Stimulated activated CD4-positive, alpha-beta T cell treated with anti-CD3 and anti-CD28 coated beads, Interleukin-2, amount 100 ng/mL, for 24 hours (primary cell): ENCODE measurements around the gene RNF14.
"Not testable (repeated sequence)": the region's sequence is repeated elsewhere in the genome, so short reads cannot be mapped to it uniquely, and the experiment has no call there.

Experiments used
- DNase-seq, 2 donors: peaks; one replicate each; pipeline ENCODE4 v3.0.0-alpha.2; 2020

The RNF14 gene

DNA sequence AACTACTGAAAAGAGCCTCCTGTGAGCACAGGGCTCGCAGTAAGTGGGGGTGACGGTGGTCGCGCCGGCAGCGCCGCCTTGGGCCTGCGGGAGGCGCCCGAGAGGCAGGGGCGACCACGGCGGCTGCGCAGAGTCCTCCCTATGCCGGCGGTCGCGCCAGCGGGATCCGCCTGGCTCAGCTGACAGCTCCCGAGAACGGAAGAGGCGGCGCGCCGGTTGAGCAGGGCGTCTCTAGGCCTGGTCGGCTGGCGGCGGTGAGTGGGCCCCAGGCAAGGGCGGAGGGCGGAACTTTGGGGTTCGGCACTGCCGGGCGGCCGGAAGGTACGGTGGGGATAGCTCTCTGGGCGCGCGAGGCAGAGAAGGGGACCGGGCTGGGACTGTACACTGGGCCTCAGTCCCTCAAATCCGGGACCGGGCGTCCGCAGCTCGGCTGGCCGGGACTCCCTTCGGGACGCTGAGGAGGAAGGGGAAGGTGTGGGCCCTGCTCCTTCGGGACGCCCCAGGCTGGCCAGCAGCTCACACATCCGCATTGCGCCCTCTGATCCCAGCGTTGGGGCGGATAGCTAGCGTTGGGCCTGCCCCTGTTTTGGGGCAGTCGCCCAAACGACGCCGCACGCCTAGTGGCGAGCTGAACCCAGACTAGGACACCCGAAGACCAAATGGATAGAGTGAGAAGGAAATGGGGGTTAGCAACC lies at the start of gene RNF14:
Gene RNF14, plus strand, starts transcription at position 192 of the 695 bp plus-strand sequence. CDS start 4,484 bp downstream, outside the sequence.
- peak; percentile 93 to 95 for DNase-seq

- DNase-seq, result no peak
Observed at GRCh38 chr5:141919218-141920119, 49.4 kb upstream of the RNF14 start.

GRCh38 chr5:141920771-141921170 lies 48.1 kb upstream of the RNF14 start:
- no peak for DNase-seq

DNA sequence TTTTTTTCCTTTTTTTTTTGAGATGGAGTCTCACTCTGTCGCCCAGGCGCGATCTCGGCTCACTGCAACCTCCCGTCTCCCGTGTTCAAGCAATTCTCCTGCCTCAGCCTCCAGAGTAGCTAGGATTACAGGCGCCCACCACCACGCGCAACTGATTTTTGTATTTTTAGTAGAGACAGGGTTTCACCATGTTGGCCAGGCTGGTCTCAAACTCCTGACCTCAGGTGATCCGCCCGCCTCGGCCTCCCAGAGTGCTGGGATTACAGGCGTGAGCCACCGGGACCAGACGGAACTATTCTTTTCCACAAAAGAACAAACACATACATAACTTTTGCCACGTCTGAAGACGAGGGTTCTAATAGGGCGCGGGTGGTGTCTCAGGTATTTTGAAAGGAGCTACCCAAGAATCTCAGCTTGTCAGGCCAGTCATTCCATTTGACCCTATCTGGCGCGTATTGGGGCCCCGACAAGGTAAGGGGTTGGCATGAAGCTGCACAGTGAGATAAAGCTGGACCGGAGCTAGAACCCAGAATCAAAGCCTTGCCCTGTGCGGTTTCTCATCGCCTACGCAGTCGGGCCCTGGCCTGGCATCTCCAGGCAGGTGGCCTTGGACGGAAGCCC lies 46.0 kb upstream of the RNF14 start:
- not testable (repeated sequence) for DNase-seq

DNA sequence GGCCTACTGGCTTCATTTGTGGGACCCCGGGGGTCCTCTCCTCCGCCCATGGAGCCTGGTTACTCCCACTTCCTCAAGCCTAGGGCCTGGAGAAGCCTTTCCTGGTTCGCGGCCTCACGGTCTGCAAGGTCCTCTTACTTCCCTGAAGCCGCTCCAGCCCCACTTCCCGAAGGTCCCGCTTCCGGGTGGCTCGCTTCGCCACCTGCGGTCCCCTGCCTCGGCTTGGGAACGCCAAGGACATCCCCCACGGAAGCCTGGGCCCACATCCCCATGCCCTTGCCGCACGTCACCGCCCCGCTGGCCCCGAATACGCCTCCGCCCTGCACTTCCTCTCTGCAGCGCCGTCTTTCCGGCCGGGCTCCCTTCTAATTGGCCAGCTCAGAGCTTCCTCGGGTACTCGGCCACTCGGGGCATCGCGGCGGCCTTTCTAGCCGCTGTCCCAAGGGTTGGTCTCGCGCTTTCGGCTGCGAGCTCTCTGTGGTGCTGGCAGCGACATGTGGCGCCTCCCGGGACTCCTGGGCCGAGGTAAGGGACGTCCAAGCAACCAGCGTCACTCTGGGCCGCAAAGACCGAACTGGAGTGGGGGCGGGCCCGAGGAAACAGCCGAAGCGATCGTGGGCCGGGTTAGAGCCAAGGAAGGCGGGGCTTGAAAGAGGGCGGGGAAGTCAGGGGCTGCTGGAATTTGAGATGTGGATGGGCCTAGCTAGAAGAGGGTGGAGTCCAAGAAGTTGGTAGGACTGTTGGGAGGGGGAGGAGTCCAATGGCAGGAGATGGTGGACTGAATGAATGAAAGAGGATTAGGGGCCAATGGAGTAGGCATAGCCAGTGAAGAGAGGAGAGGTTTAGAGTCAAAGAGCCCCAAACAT lies 45.2 kb upstream of the RNF14 start, which contains the start of gene DELE1:
Gene DELE1, plus strand, starts transcription at position 424 of the 866 bp plus-strand sequence. Its CDS starts 71 bp downstream, at position 495.
- peak; percentile 92 to 99 for DNase-seq

DNA sequence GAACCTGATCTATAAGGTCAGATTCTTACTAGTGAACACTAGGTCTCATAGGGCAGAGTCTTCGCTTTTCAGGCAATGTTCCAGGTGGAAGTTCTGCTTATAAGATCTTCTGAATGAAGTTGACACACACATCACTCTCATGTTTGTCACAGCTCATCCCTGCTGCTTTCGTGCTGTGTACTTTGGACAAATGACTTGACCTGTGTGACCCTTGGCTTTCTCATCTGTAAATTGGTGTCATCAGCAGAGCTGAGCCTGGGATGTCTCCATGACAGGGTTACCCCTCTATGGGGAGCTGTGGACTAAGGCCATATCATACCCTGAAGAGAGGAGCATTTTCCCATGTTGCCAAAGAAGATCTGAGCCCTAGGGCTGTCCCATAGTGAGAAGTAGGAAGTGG lies 42.5 kb upstream of the RNF14 start:
- no peak for DNase-seq

DNA sequence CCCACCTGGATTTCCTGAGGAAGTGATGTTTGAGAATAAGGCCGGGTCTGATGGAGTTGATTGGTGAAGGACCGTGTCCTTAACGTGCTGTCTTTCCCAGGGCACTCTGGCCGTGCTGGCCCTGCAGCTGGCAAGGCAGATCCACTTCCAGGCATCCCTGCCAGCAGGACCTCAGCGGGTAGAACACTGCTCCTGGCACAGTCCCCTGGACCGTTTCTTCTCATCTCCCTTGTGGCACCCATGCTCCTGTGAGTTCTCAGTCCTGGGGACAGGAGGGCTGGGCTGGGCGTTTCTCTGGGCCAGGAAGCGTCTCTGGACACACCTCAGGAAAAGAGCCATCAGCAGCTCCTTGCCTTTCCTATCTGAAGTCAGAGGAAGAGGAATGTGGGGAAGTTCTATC lies 40.9 kb upstream of the RNF14 start:
- no peak for DNase-seq

DNA sequence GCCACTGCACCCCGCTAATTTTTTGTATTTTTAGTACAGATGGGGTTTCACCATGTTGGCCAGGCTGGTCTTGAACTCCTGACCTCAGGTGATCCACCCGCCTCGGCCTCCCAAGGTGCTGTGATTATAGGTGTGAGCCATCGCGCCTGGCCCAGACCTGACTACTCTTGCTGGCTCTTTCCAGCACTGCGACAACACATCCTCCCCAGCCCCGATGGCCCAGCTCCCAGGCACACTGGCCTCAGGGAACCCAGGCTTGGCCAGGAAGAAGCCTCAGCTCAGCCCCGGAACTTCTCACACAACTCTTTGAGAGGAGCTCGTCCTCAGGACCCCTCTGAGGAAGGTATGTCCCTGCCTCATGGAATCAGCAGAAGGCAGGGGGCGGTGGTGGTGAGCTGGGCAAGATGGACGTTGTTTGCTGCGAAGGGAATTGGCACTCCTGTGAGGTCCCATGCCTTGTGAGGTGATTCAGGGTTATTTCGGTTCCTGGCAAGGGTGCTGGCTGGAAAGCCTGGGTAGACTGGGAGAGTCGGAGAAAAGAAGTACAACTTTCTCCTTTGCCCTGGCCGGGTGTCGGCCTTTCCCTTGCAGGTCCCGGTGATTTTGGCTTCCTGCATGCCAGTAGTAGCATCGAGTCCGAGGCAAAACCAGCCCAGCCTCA lies 39.4 kb upstream of the RNF14 start:
- no peak for DNase-seq

- DNase-seq, result no peak
Observed at GRCh38 chr5:141931694-141932093, 37.2 kb upstream of the RNF14 start.

DNA sequence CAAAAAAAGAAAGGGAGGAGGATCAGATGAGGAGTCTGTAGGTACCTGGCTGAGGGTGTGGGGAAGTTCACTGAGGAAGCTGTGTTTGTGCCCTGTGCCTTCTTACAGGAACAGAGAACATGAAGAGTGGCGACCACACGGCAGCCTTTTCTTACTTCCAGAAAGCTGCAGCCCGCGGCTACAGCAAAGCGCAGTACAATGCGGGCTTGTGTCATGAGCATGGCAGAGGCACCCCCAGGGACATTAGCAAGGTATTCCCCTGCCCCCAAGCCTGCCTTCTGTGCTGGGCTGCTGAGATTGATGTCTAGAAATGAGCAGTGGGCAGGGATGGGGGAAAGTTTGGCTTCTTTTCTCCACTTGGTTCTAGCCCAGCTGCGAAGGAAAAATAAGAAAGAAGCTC lies 35.8 kb upstream of the RNF14 start:
- DNase-seq, result no peak

DNA sequence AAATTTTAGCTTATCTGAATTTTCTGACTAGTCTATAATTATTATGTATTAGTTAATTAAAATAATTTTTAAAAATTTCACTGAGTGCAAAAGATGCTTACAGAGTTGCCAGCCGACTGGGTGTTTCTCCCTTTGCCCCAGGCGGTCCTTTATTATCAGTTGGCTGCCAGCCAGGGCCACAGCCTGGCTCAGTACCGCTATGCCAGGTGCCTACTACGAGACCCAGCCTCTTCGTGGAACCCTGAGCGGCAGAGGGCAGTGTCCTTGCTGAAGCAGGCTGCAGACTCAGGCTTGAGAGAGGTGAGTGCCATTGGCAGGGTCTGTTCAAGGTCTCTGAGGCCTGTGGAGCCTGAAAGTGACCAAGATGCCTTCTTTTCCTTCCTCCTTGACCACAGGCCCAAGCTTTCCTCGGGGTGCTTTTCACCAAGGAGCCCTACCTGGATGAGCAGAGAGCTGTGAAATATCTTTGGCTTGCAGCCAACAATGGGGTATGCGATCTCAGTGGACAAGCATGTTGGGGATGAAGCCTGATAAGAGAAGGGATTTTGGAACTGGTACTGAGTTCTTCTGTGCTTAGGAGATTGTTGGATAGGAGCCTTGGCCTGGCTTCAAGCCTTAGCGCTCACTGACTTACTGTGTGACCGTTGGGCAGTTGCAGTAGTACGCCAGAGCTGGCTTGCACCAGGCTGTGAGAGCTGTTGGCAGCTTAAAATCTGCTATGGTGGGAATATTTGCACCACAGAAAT lies 34.6 kb upstream of the RNF14 start:
- DNase-seq, result no peak

DNA sequence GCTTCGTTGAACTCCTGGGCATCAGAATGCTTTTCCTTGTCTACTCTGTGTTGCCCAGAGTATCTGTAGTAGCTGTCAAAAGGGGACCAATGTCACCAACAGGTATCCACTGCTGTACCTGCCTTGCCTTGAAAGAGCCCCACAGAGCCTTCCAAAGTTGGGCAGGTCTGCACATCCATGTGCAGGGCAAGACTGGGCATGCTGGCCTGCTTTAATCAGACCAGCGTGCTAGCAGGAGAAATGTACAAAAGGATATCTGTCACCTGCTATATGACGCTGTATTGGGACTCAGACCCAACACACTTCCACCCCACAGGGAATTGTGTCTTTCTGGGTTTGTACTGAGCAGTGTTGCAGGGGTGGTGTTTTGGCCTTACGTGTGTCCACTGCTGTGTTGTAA lies 33.4 kb upstream of the RNF14 start:
- DNase-seq, result no peak

DNA sequence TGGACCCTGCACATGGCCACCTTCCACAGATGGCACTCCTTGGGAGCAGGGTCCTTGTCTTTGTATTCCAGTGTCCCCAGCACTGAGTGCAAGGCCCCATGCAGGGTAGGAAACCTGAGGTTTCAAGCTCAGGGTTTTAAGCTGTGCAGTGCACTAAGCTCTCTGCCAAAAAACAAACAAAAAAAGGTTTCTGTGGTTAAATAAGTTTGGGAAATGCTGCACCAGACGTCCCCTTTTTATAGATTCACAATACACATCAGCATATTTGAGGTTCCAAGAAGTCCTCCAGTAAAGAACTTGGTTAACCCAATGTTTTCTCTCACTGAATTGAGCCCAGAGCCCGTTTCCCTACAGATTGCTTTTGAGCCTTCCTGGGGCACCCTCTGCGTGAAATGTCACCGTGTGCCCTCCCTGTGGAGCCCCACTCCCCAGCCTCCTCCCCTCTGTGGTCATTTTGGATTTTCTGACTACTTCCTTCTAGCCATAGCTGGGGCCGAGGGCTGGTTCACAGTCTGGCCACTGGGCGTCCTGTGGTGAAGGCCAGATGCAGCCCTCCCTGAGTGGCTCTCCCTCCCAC lies 28.1 kb upstream of the RNF14 start:
- no peak for DNase-seq

DNA sequence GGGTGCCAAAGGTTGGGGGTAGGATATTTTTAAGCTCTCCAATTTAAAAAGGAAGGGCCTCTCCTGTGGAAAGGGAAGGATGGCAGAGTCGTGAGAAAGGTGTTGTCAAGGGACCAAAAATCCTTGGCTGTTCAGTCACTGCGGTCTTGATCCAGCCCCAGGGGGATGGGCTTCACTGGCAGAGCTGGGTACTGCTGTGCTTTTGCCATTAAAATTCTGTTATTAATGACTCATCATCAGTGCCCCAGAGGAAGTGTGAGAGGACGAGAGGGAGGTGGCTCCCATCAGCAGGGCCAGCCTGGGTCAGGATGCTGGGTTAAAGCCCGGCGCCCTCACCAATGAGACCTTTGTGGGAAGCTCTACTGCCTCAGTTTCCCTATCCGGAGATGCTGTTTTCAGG lies 27.6 kb upstream of the RNF14 start:
- DNase-seq, result no peak

GRCh38 chr5:141941779-141942178 lies 27.1 kb upstream of the RNF14 start:
- DNase-seq, result no peak

GRCh38 chr5:141942185-141942857 lies 26.6 kb upstream of the RNF14 start:
- DNase-seq, result no peak

GRCh38 chr5:141944076-141944475 lies 24.8 kb upstream of the RNF14 start:
- DNase-seq, result no peak

GRCh38 chr5:141945511-141946051 lies 23.3 kb upstream of the RNF14 start:
- DNase-seq, result no peak

GRCh38 chr5:141947316-141947715 lies 21.6 kb upstream of the RNF14 start:
- no peak for DNase-seq

- DNase-seq, result no peak
Observed at GRCh38 chr5:141948812-141949211, 20.1 kb upstream of the RNF14 start.
